K562 (cell line): ENCODE measurements around the gene ITPR2. TPM values are rescaled to one million over a fixed set of nuclear protein-coding genes. Genes with fewer than 3 reads are reported as not detected.

Experiments
- ZBTB40 ChIP-seq, 2 experiments: fragments of 450-650 bp in 1 of 2; sonication (generic) in 1 of 2; formaldehyde crosslinking in 1 of 2; IDR thresholded peaks; 2 replicates each; pipeline versions ENCODE4 v1.7.1 to v1.9.0; 2016 to 2022; ENCODE audit warnings: inconsistent platforms in 1 of 2, mild to moderate bottlenecking in 1 of 2, missing genetic modification reagents in 1 of 2
- polyA plus RNA-seq, 8 experiments: library from polyadenylated mRNA; depleted of rRNA in 4 of 8; stranded (reverse) in 5 of 8; unstranded in 3 of 8; fragments of >200 nt; fragmentation: Nextera tagmentation in 2 of 8; fragmentation: Illumina TruSeq in 1 of 8; extraction: Ambion mirVana in 2 of 8; extraction: Trizol in 1 of 8; gene quantifications; 2 replicates each; pipeline versions ENCODE4 v1.2.1 to v1.2.3, GENCODE V29; 2011 to 2014; ENCODE audit warnings: inconsistent platforms in 1 of 8, missing spikeins in 1 of 8
- total RNA-seq, 7 experiments: library from RNA; depleted of rRNA in 6 of 7; stranded (reverse); fragments of >200 nt in 6 of 7; fragmentation: Illumina TruSeq in 2 of 7; extraction: Trizol in 2 of 7; gene quantifications; 2 replicates each; pipeline versions ENCODE4 v1.2.1 to v1.2.3, GENCODE V29; 2011 to 2021; ENCODE audit warnings: low replicate concordance in 1 of 7
- TF ChIP-seq, protein P1 (sequence below): IDR thresholded peaks from 2 replicates; pipeline ENCODE4 v1.6.1; 2011; ENCODE audit warnings: borderline replicate concordance, low read depth, mild to moderate bottlenecking, moderate library complexity, low read length; ENCODE audit not compliant: insufficient read depth, poor library complexity, severe bottlenecking
- TF ChIP-seq, protein P2 (sequence below): conservative IDR thresholded peaks from 2 replicates; pipeline ENCODE4 v1.6.1; 2011; ENCODE audit warnings: low read depth, mild to moderate bottlenecking, low read length; ENCODE audit not compliant: control insufficient read depth
- TF ChIP-seq, protein P3 (sequence below): fragments of 450-650 bp; IDR thresholded peaks from 2 replicates; pipeline ENCODE4 v1.7.1; 2018; ENCODE audit warnings: mild to moderate bottlenecking, low read depth; ENCODE audit not compliant: partially characterized antibody

ITPR2 gene
- total and polyA plus RNA-seq, 9 of the 15 experiments (the other 6 are each of a cell fraction or from before 2014, with no cell fraction given): 0.21 to 3.3 (median 0.95) TPM

DNA sequence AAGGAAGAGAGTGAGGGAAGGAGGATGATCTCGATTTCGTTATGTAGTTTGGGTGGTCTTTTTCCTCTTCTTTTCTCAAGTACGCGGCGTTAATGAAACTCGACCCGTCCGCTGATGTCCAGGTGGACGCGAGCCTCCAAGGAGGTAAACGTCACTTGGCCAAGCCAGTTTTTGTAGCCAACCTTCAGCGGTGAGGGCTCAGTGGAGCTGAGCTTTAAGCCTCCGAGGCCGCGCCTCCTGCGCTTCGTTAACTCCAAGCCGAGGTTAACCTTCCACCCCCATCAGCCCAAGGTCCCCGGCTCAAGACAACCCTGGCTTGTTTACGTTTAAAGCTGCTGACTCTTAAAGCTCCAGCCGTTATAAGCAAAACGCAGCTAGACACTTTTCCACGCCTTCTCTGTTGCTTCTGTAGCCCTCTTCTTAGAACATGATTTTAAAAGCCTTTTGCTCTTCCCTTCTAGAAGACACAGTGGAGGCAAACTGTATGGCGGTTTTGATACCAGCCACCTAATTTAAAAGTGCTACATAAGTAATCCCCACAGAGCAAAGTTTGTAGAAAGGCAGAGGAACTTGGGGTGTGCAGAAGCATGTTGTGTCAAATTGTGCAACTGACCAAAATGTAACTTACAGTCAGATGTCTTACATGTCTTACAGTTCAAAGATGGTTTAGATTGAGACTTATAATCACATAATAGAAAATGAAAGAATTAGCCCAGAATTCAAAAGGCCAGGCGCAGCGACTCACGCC lies 923 bp upstream of the ITPR2 start (continued):
- TF ChIP-seq ZBTB40 (IDR thresholded peaks at IDR 0.05): peak; percentile 52; the same call in 1 of the 2 replicates
- TF ChIP-seq ZBTB40 (CRISPR knock-in tag; IDR thresholded peaks at IDR 0.05): no peak
- TF ChIP-seq, protein P1, sequence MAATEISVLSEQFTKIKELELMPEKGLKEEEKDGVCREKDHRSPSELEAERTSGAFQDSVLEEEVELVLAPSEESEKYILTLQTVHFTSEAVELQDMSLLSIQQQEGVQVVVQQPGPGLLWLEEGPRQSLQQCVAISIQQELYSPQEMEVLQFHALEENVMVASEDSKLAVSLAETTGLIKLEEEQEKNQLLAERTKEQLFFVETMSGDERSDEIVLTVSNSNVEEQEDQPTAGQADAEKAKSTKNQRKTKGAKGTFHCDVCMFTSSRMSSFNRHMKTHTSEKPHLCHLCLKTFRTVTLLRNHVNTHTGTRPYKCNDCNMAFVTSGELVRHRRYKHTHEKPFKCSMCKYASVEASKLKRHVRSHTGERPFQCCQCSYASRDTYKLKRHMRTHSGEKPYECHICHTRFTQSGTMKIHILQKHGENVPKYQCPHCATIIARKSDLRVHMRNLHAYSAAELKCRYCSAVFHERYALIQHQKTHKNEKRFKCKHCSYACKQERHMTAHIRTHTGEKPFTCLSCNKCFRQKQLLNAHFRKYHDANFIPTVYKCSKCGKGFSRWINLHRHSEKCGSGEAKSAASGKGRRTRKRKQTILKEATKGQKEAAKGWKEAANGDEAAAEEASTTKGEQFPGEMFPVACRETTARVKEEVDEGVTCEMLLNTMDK: no peak
- TF ChIP-seq, protein P2, sequence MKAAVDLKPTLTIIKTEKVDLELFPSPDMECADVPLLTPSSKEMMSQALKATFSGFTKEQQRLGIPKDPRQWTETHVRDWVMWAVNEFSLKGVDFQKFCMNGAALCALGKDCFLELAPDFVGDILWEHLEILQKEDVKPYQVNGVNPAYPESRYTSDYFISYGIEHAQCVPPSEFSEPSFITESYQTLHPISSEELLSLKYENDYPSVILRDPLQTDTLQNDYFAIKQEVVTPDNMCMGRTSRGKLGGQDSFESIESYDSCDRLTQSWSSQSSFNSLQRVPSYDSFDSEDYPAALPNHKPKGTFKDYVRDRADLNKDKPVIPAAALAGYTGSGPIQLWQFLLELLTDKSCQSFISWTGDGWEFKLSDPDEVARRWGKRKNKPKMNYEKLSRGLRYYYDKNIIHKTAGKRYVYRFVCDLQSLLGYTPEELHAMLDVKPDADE: no peak
- TF ChIP-seq, protein P3, sequence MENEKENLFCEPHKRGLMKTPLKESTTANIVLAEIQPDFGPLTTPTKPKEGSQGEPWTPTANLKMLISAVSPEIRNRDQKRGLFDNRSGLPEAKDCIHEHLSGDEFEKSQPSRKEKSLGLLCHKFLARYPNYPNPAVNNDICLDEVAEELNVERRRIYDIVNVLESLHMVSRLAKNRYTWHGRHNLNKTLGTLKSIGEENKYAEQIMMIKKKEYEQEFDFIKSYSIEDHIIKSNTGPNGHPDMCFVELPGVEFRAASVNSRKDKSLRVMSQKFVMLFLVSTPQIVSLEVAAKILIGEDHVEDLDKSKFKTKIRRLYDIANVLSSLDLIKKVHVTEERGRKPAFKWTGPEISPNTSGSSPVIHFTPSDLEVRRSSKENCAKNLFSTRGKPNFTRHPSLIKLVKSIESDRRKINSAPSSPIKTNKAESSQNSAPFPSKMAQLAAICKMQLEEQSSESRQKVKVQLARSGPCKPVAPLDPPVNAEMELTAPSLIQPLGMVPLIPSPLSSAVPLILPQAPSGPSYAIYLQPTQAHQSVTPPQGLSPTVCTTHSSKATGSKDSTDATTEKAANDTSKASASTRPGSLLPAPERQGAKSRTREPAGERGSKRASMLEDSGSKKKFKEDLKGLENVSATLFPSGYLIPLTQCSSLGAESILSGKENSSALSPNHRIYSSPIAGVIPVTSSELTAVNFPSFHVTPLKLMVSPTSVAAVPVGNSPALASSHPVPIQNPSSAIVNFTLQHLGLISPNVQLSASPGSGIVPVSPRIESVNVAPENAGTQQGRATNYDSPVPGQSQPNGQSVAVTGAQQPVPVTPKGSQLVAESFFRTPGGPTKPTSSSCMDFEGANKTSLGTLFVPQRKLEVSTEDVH: no peak
- TF ChIP-seq, all 486 proteins: peak for 7
